Ishikawa (cell line): ENCODE data around the gene CEMIP.

Experiments
- CEBPB ChIP-seq: IDR thresholded peaks from 2 replicates; pipeline ENCODE4 v1.6.1; 2012
- CREB1 ChIP-seq: IDR thresholded peaks from 2 replicates; pipeline ENCODE4 v1.6.1; 2012; ENCODE audit warnings: low read depth
- EGR1 ChIP-seq: IDR thresholded peaks from 2 replicates; pipeline ENCODE4 v1.6.1; 2012
- EP300 ChIP-seq: IDR thresholded peaks from 2 replicates; pipeline ENCODE4 v1.6.1; 2012; ENCODE audit warnings: borderline replicate concordance
- FOXM1 ChIP-seq: IDR thresholded peaks from 2 replicates; pipeline ENCODE4 v1.6.1; 2012; ENCODE audit warnings: low read depth, borderline replicate concordance
- MAX ChIP-seq: IDR thresholded peaks from 2 replicates; pipeline ENCODE4 v1.6.1; 2012
- NFIC ChIP-seq: IDR thresholded peaks from 2 replicates; pipeline ENCODE4 v1.6.1; 2012
- RAD21 ChIP-seq: IDR thresholded peaks from 2 replicates; pipeline ENCODE4 v1.6.1; 2012; ENCODE audit warnings: low read depth
- TAF1 ChIP-seq: IDR thresholded peaks from 2 replicates; pipeline ENCODE4 v1.6.1; 2012; ENCODE audit warnings: low read depth, mild to moderate bottlenecking
- TCF12 ChIP-seq: IDR thresholded peaks from 2 replicates; pipeline ENCODE4 v1.6.1; 2012; ENCODE audit warnings: low read depth
- TEAD4 ChIP-seq: IDR thresholded peaks from 2 replicates; pipeline ENCODE4 v1.6.1; 2012
- YY1 ChIP-seq: IDR thresholded peaks from 2 replicates; pipeline ENCODE4 v1.6.1; 2012; ENCODE audit warnings: low read depth
- ZBTB7A ChIP-seq: IDR thresholded peaks from 2 replicates; pipeline ENCODE4 v1.6.1; 2012; ENCODE audit warnings: low read depth
- TF ChIP-seq, protein P1 (sequence below): IDR thresholded peaks from 2 replicates; pipeline ENCODE4 v1.6.1; 2012
- TF ChIP-seq, protein P2 (sequence below): IDR thresholded peaks from 2 replicates; pipeline ENCODE4 v1.6.1; 2012; ENCODE audit warnings: low read depth, mild to moderate bottlenecking

CEMIP gene

GRCh38 chr15:80789296-80789695 is 10.1 kb downstream of the CEMIP start:
- TF ChIP-seq EGR1 = no peak
- no peak for TF ChIP-seq MAX
- TF ChIP-seq CEBPB = no peak

DNA sequence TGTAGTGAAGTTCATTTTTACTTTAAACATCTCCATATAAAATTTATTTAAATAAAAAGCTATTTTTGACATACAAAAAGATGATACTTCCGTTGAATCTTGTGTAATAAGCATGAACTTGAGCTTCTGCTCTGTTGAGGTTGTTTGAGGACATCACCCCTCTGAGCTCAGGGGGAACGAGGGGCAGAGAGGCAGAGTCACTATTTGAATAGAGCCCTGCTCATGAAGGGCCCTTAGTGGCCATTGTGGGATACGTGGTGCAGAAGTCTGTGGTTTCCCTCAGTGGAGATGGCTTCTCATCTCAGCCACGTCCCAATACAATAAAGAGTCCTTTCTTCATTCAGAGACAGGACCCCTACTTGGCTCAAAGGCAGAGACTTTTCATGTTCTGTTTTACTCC is 10.6 kb downstream of the CEMIP start:
- no peak for TF ChIP-seq CREB1

DNA sequence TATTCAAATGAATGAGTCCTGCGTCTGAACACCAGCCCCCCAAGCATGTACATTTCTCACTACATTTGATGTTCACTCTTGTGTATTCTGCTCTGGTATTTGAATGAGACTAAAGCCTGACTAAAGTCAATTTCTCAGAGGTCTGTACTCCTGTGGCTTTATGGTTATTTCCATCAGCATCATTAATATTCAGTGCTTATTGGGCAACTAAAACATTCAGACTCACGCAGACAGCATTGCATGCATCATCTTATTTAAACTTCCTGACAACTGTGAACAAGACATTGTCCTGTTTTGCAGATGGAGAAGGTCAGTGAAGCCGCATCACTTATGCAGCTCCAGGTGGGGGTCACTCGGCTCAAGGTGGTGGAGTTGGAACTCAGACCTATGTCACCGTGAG is 11.1 kb downstream of the CEMIP start:
- TF ChIP-seq ZBTB7A = no peak
- TF ChIP-seq TEAD4 = no peak
- no peak for TF ChIP-seq YY1
- TF ChIP-seq TCF12 = no peak
- TF ChIP-seq TAF1 = no peak
- no peak for TF ChIP-seq CEBPB
- no peak for TF ChIP-seq EP300
- no peak for TF ChIP-seq EGR1
- no peak for TF ChIP-seq CREB1
- TF ChIP-seq MAX = no peak
- TF ChIP-seq, protein P1, sequence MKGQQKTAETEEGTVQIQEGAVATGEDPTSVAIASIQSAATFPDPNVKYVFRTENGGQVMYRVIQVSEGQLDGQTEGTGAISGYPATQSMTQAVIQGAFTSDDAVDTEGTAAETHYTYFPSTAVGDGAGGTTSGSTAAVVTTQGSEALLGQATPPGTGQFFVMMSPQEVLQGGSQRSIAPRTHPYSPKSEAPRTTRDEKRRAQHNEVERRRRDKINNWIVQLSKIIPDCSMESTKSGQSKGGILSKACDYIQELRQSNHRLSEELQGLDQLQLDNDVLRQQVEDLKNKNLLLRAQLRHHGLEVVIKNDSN = no peak
- TF ChIP-seq FOXM1 = no peak
- TF ChIP-seq NFIC = no peak

- no peak for TF ChIP-seq ZBTB7A
- no peak for TF ChIP-seq FOXM1
- TF ChIP-seq EP300 = no peak
- TF ChIP-seq RAD21 = no peak
- TF ChIP-seq NFIC = no peak
- TF ChIP-seq, protein P1 = no peak
- TF ChIP-seq MAX = no peak
Measured at GRCh38 chr15:80791004-80791403, 11.8 kb downstream of the CEMIP start.

- TF ChIP-seq RAD21 (no peak), TCF12 (no peak), TAF1 (no peak), YY1 (no peak), EGR1 (no peak)
Measured at GRCh38 chr15:80796407-80796806, 17.2 kb downstream of the CEMIP start.

DNA sequence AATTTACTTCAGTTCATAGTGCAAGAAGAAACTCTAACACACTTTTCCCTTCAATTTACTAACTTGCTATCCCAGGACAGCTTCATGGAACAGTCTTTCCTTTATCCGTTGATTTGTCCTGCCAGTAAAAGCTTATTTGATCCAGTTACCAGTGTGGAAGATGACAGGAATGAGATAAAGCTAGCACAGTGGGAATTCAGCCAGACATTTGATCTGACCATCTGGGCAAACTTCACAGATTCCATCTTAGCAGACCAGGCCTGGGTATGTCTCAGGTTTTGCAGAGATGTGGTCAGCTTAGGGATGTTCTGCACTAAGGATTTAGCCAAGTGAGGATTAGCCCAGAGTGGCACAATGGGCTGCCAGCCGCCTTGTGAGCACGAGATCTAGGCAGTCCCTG is 19.7 kb downstream of the CEMIP start:
- TF ChIP-seq NFIC (no peak), ZBTB7A (no peak), CREB1 (no peak), YY1 (no peak), FOXM1 (no peak), TEAD4 (no peak), MAX (no peak)

DNA sequence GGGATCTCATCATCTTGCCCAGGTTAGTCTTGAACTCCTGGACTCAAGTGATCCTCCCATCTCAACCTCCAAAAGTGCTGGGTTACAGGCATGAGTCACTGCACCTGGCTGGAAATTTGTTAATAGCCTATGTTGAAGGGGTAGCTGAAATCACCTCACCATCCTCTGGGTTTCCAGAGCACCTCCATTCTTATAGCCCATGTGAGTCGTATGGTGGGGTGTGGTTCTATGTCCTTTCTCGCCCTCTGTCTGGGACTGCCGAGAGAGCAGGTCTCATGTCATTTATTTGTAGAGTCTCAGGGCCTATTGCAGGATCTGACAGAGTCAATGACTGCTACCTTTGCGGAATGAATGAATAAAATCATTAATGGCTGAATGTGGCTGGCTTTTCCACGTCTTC is 20.9 kb downstream of the CEMIP start:
- TF ChIP-seq TEAD4 (no peak), CEBPB (no peak), NFIC (no peak), EGR1 (no peak), YY1 (no peak), CREB1 (no peak), TCF12 (no peak), FOXM1 (no peak)
- TF ChIP-seq, protein P2, sequence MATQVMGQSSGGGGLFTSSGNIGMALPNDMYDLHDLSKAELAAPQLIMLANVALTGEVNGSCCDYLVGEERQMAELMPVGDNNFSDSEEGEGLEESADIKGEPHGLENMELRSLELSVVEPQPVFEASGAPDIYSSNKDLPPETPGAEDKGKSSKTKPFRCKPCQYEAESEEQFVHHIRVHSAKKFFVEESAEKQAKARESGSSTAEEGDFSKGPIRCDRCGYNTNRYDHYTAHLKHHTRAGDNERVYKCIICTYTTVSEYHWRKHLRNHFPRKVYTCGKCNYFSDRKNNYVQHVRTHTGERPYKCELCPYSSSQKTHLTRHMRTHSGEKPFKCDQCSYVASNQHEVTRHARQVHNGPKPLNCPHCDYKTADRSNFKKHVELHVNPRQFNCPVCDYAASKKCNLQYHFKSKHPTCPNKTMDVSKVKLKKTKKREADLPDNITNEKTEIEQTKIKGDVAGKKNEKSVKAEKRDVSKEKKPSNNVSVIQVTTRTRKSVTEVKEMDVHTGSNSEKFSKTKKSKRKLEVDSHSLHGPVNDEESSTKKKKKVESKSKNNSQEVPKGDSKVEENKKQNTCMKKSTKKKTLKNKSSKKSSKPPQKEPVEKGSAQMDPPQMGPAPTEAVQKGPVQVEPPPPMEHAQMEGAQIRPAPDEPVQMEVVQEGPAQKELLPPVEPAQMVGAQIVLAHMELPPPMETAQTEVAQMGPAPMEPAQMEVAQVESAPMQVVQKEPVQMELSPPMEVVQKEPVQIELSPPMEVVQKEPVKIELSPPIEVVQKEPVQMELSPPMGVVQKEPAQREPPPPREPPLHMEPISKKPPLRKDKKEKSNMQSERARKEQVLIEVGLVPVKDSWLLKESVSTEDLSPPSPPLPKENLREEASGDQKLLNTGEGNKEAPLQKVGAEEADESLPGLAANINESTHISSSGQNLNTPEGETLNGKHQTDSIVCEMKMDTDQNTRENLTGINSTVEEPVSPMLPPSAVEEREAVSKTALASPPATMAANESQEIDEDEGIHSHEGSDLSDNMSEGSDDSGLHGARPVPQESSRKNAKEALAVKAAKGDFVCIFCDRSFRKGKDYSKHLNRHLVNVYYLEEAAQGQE = no peak

GRCh38 chr15:80801891-80802680 is 22.9 kb downstream of the CEMIP start:
- TF ChIP-seq CEBPB (no peak), YY1 (no peak), ZBTB7A (no peak), MAX (no peak)
- TF ChIP-seq, protein P2 = no peak
